GM10266 (cell line): ENCODE data around the gene FARSA.
"Not testable (repeated sequence)": the region's sequence is repeated elsewhere in the genome, so short reads cannot be mapped to it uniquely, and the experiment has no call there.

ENCODE experiments used
- DNase-seq: peaks from one replicate; pipeline ENCODE4 v3.0.0; 2012; ENCODE audit errors: extremely low spot score
- TF ChIP-seq, protein P1 (sequence below): IDR thresholded peaks from 2 replicates; pipeline ENCODE4 v1.5.1; 2012; ENCODE audit warnings: mild to moderate bottlenecking, low read depth; ENCODE audit not compliant: control insufficient read depth, insufficient read depth; ENCODE audit errors: missing control alignments

FARSA gene

DNA sequence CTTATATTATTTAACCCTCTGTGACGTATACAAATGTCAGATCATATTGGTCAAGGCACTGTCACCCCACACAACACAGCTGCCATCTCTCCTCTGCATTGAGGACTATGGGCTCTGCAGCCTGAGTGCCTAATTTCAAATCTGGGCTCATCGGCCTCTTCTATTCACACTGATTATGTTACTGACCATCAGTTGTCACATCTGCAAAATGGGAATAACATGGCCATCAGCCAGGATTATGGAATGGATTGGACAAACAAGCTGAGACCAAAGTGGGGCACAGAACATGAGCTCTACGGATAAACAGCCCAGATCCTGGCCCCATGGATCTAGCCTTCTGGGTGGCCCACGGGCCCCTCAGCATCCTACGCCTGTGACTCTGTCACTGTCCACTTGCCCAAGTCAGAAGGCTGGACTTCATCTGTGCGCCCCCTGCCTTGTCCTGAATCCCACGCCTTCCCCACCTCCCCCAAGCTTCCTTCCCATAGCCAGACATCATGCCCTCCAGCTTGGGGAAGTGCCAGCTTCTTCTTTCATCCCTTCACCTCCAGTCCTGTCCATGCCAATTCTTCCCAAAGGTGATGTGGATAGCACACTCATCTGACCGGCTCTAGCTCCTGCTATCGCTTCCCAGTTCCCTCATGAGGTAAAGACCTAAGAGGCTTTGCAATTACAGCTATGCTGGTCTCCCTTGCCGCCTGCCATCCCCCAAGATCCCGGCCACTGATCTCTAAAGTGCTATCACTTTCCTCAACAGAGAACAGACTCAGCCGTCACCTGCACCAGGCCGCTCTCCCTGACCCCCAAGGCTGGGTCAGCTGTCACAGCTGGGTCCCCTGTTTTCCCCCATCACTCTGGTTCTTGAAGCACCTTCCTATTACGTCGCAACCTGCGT lies 872 bp downstream of the FARSA start:
- TF ChIP-seq, protein P1, sequence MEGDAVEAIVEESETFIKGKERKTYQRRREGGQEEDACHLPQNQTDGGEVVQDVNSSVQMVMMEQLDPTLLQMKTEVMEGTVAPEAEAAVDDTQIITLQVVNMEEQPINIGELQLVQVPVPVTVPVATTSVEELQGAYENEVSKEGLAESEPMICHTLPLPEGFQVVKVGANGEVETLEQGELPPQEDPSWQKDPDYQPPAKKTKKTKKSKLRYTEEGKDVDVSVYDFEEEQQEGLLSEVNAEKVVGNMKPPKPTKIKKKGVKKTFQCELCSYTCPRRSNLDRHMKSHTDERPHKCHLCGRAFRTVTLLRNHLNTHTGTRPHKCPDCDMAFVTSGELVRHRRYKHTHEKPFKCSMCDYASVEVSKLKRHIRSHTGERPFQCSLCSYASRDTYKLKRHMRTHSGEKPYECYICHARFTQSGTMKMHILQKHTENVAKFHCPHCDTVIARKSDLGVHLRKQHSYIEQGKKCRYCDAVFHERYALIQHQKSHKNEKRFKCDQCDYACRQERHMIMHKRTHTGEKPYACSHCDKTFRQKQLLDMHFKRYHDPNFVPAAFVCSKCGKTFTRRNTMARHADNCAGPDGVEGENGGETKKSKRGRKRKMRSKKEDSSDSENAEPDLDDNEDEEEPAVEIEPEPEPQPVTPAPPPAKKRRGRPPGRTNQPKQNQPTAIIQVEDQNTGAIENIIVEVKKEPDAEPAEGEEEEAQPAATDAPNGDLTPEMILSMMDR, result no peak
- no peak for DNase-seq

DNA sequence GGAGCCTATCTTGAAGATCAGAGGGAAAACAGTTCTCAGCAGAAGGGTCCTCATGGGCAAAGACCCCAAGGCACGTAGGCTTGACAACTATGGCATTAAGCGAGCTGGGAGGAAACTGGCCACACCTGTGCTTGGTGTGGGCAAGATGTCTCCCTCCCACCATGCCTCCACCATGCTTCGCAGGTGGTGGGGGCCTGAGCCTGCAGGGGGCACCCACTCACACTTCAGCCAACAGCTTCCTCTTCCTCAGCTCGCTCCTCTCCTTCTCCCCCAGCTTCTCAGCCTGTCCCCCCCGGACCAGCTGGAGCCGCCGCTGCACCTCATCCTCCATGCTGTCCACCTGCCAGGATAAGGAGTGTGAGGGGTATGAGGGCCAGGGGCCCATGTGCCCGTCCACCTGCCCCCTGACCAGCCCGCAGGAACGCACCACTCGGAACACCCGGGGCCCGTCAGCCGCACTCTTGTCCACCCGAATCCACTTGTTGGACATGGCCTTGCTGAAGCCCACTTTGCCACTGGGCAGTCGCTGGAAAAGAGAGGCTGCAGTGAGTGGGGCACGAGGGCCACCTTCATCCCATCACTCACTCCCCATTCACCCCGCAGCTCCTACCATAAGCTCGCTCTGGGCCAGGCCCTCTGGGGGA lies 3.4 kb downstream of the FARSA start:
- no peak for DNase-seq

DNA sequence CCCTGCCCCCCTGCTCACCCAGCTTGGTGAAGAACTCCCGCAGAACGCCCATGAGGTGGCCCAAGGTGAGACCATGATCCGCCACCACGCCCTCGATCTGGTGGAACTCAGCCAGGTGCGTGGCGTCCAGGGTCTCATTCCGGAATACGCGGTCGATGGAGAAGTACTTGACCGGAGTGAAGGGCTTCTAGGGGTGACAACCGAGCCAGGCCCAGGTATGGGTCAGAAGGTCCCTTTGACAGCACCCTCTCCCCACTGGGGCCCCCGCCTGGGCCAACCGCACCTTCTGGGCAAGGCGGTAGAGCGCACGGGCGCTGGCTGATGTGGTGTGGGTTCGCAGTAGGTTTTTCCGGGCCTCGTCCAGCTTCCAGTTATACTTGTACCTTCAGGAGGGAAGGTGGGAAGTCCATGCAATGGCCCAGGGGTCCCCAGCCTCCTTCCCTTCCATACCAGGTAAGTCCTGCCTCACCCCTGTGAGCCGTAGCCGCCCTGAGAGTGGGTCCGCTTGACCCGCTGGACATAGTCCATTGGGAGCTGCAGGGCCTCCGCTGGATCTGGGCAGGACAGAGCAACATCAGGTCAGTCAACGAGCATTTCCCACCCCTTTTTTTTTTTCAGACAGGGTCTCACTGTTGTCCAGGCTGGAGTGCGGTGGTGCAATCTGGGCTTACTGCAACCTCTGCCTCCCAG lies 8.7 kb downstream of the FARSA start:
- TF ChIP-seq, protein P1, result no peak
- no peak for DNase-seq

More for the DNA sequence above, 3.4 kb downstream of the FARSA start:
- TF ChIP-seq, protein P1, result no peak

DNA sequence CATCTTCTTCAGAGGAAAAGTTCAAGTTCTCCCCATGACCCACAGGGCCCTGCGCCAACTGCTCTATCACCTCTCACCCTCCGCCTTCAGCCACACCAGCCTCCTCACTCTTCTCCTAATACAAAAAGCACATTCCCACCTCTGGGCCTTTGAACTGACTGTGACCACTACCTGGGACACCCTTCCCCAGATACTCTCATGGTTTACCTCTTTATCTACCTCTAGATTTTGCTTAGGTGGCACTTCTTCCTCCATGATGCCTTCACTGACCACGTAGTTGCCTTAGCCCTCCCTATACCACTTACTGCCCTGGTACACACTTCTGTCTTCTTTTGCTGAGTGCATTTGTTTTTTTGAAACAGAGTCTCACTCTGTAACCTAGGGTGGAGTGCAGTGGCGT lies 10.6 kb downstream of the FARSA start:
- TF ChIP-seq, protein P1, result no peak

DNA sequence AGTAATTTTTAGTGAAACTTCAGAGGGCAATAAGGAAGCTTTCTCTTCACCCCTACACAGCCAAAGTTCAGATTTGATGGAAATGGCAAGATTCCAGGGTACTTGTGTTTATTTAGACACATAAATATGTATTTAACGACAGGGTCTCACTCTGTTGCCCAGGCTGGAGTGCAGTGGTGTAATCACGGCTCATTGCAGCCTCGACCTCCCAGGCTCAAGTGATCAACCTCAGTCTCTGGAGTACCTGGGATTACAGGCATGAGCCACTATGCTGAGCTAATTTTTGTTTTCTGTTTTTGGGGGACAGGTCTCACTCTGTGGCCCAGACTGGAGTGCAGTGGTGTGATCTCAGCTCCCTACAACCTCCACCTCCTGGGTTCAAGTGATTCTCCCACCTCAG lies 12.5 kb downstream of the FARSA start:
- DNase-seq, result no peak
- TF ChIP-seq, protein P1, result no peak

More for the DNA sequence above, 10.6 kb downstream of the FARSA start:
- DNase-seq, result no peak

DNA sequence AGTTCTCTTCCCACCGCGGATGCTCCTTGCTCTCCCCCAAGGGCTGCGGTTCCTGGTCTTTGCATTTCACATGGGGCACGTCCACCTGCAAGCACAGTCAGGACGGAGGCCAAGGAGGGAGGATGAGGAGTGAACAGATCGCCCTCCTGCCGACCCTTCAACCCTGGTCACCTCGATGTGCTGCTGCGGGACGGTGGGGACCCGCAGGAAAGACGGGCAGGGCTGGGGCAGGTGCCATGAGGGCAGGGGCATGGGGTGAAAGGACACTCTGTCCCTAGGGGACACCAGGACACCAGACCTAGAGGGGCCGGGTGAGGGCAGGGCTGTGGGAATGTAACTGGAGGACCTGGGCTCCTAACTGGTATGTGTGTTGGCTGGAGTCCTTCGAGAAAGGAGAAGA lies 15.3 kb downstream of the FARSA start:
- DNase-seq, result no peak
- TF ChIP-seq, protein P1, result no peak

DNA sequence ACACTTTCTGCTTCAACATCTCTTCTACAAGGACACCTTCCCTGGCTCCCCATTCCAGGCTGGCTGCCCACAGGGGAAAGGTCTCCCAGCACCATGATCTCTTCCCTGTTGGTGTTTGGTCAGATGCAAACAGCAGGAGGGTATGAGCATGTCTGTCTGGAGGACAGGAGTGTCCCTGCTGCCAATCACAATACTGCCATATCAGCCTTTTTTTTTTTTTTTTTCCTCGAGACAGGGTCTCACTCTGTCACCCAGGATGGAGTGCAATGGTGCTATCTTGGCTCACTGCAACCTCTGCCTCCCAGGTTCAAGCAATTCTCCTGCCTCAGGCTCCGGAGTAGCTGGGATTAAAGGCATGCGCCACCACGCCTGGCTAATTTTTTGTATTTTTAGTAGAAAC lies 17.7 kb downstream of the FARSA start:
- DNase-seq, result not testable (repeated sequence)
